ENCODE results near the gene HYAL2. TPM values are rescaled to one million over a fixed set of nuclear protein-coding genes. Genes with fewer than 3 reads are reported as not detected.
A peak's percentile ranks its signal among the peaks of the same experiment; 100 is the strongest.
"Not testable (repeated sequence)": the region's sequence is repeated elsewhere in the genome, so short reads cannot be mapped to it uniquely, and the experiment has no call there.

Gene HYAL2
- total RNA-seq, 2 donors from 2014 or later = 5.6 to 11.1 TPM

GRCh38 chr3:50319181-50319893 lies 3.2 kb downstream of the HYAL2 start:
- Mint-ChIP-seq H3K27me3 (no peaks in the 10 kb centered on the region), H3K9me3 (no peaks in the 10 kb centered on the region), H3K4me3 (peak overlapping the region; percentile 79), H3K36me3 (no peaks in the 10 kb centered on the region), H3K27ac (peak overlapping the region in 1 of 2 donors; percentile 31), H3K4me1 (ENCODE audit: low read depth in 2 of 2) (peaks cover 22 to 34% of the 10 kb centered on the region in 2 donors)
- ATAC-seq = no peak
- peak; percentile 53 for DNase-seq (ENCODE audit: low spot score)

GRCh38 chr3:50318615-50319014 lies 3.9 kb downstream of the HYAL2 start:
- no peaks in the 10 kb centered on the region for H3K27me3 Mint-ChIP-seq
- peak overlapping the region; percentile 17 for H3K4me3 Mint-ChIP-seq
- no peaks in the 10 kb centered on the region for H3K9me3 Mint-ChIP-seq
- peaks cover 22 to 34% of the 10 kb centered on the region in 2 donors for H3K4me1 Mint-ChIP-seq (ENCODE audit: low read depth in 2 of 2)
- H3K36me3 Mint-ChIP-seq = no peaks in the 10 kb centered on the region
- ATAC-seq (no peak), DNase-seq (ENCODE audit: low spot score) (peak; percentile 42)
- peak overlapping the region in 1 of 2 donors; percentile 33 for H3K27ac Mint-ChIP-seq

- Mint-ChIP-seq H3K27me3 (no peaks in the 10 kb centered on the region), H3K36me3 (no peaks in the 10 kb centered on the region), H3K4me1 (ENCODE audit: low read depth in 2 of 2) (peaks cover 22 to 33% of the 10 kb centered on the region in 2 donors), H3K27ac (peak overlapping the region in 1 of 2 donors; percentile 33), H3K9me3 (no peaks in the 10 kb centered on the region), H3K4me3 (no peak overlapping the region)
- no peak for ATAC-seq
- peak; percentile 60 for DNase-seq (ENCODE audit: low spot score)
Observed at GRCh38 chr3:50318163-50318562, 4.4 kb downstream of the HYAL2 start.

- Mint-ChIP-seq H3K4me3 (no peak overlapping the region), H3K36me3 (no peaks in the 10 kb centered on the region), H3K9me3 (no peaks in the 10 kb centered on the region), H3K27ac (no peak overlapping the region), H3K27me3 (no peaks in the 10 kb centered on the region), H3K4me1 (ENCODE audit: low read depth in 2 of 2) (peaks cover 22 to 32% of the 10 kb centered on the region in 2 donors)
- ATAC-seq (no peak), DNase-seq (ENCODE audit: low spot score) (no peak)
Observed at GRCh38 chr3:50317300-50317699, 5.2 kb downstream of the HYAL2 start.

- H3K27me3 Mint-ChIP-seq = no peaks in the 10 kb centered on the region
- DNase-seq (ENCODE audit: low spot score) (peak; percentile 49), ATAC-seq (no peak)
- peak overlapping the region; percentile 1 for H3K4me3 Mint-ChIP-seq
- H3K27ac Mint-ChIP-seq = peak overlapping the region in 1 of 2 donors; percentile 53
- H3K9me3 Mint-ChIP-seq = no peaks in the 10 kb centered on the region
- H3K36me3 Mint-ChIP-seq = no peaks in the 10 kb centered on the region
- H3K4me1 Mint-ChIP-seq (ENCODE audit: low read depth in 2 of 2) = peaks cover 22 to 32% of the 10 kb centered on the region in 2 donors
Observed at GRCh38 chr3:50316657-50317242, 5.8 kb downstream of the HYAL2 start.

GRCh38 chr3:50314816-50315215 lies 7.7 kb downstream of the HYAL2 start:
- no peaks in the 10 kb centered on the region for H3K9me3 Mint-ChIP-seq
- ATAC-seq (no peak), DNase-seq (ENCODE audit: low spot score) (no peak)
- H3K4me1 Mint-ChIP-seq (ENCODE audit: low read depth in 2 of 2) = peaks cover 14 to 22% of the 10 kb centered on the region in 2 donors
- no peak overlapping the region for H3K4me3 Mint-ChIP-seq
- H3K27ac Mint-ChIP-seq = peak overlapping the region in 1 of 2 donors; percentile 45
- no peaks in the 10 kb centered on the region for H3K36me3 Mint-ChIP-seq
- H3K27me3 Mint-ChIP-seq = no peaks in the 10 kb centered on the region

GRCh38 chr3:50314342-50314741 lies 8.2 kb downstream of the HYAL2 start:
- Mint-ChIP-seq H3K36me3 (no peaks in the 10 kb centered on the region), H3K27ac (peak overlapping the region in 1 of 2 donors; percentile 10), H3K9me3 (no peaks in the 10 kb centered on the region), H3K27me3 (no peaks in the 10 kb centered on the region), H3K4me1 (ENCODE audit: low read depth in 2 of 2) (peaks cover 11 to 20% of the 10 kb centered on the region in 2 donors), H3K4me3 (no peak overlapping the region)
- ATAC-seq (no peak), DNase-seq (ENCODE audit: low spot score) (peak; percentile 37)

GRCh38 chr3:50312041-50312440 lies 10.5 kb downstream of the HYAL2 start:
- not testable (repeated sequence) for H3K36me3 Mint-ChIP-seq; H3K27ac Mint-ChIP-seq; H3K27me3 Mint-ChIP-seq; ATAC-seq; H3K4me3 Mint-ChIP-seq; DNase-seq (ENCODE audit: low spot score); H3K9me3 Mint-ChIP-seq
- peaks cover 8 to 12% of the 10 kb centered on the region in 2 donors for H3K4me1 Mint-ChIP-seq (ENCODE audit: low read depth in 2 of 2)

GRCh38 chr3:50304601-50305000 lies 17.9 kb downstream of the HYAL2 start:
- no peaks in the 10 kb centered on the region for H3K9me3 Mint-ChIP-seq
- no peaks in the 10 kb centered on the region for H3K27me3 Mint-ChIP-seq
- DNase-seq (ENCODE audit: low spot score) (no peak), ATAC-seq (no peak)
- peaks cover 10% of the 10 kb centered on the region in 2 donors for H3K4me1 Mint-ChIP-seq (ENCODE audit: low read depth in 2 of 2)
- H3K36me3 Mint-ChIP-seq = no peaks in the 10 kb centered on the region
- H3K4me3 Mint-ChIP-seq = no peak overlapping the region
- no peak overlapping the region for H3K27ac Mint-ChIP-seq

DNA sequence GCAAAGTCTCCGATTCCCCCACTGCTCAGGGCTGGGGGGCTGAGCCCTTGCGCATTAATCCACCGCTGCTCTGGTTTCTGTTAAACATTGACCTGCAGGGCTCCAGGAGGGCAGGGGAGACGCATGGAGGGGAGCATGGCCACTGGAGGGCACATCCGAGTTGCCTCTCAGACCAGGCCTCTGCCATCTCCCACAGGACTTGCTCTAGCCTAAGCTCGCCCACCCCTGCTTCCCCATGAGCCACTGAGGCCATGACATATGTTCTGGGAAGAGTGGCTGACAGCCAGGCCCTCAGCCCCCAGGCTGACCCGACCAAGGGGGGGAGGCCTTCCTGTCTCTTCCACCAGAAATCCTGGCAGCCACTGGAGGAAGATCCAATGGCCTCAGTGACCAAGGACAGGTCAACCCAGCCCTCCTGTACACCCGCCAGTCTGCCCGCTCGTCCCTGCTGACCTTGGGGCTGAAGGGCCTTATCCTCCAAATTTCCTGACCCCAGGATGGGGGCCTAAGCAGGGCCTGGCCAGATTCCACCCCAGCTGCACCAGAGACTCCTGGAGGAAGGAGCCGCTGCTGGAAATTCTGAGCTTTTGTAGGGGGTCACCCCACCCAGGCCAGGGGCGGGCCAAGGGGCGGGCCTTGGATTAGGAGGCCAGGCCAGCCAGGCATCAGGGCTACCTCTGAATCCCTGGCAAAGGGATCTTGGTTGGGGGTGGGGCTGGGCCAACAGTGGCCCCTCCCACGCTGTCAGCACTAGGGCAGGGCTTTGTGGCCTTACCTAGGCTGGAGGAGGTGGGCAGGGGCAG lies 19.3 kb downstream of the HYAL2 start, which contains the start of gene HYAL1:
HYAL1 (minus strand) TSS at position 562 of the 803 bp plus-strand sequence. CDS start 618 bp downstream, outside the sequence.
- ATAC-seq (no peak), DNase-seq (ENCODE audit: low spot score) (no peak)
- H3K4me3 Mint-ChIP-seq = no peak within 1 kb of the TSS
- H3K27ac Mint-ChIP-seq = no peak within 1 kb of the TSS
- peaks cover 16 to 17% of the 10 kb centered on the region in 2 donors for H3K4me1 Mint-ChIP-seq (ENCODE audit: low read depth in 2 of 2)
- H3K9me3 Mint-ChIP-seq = no peaks in the 10 kb centered on the region
- H3K27me3 Mint-ChIP-seq = no peaks in the 10 kb centered on the region
- H3K36me3 Mint-ChIP-seq = no peaks in the 10 kb centered on the region

DNA sequence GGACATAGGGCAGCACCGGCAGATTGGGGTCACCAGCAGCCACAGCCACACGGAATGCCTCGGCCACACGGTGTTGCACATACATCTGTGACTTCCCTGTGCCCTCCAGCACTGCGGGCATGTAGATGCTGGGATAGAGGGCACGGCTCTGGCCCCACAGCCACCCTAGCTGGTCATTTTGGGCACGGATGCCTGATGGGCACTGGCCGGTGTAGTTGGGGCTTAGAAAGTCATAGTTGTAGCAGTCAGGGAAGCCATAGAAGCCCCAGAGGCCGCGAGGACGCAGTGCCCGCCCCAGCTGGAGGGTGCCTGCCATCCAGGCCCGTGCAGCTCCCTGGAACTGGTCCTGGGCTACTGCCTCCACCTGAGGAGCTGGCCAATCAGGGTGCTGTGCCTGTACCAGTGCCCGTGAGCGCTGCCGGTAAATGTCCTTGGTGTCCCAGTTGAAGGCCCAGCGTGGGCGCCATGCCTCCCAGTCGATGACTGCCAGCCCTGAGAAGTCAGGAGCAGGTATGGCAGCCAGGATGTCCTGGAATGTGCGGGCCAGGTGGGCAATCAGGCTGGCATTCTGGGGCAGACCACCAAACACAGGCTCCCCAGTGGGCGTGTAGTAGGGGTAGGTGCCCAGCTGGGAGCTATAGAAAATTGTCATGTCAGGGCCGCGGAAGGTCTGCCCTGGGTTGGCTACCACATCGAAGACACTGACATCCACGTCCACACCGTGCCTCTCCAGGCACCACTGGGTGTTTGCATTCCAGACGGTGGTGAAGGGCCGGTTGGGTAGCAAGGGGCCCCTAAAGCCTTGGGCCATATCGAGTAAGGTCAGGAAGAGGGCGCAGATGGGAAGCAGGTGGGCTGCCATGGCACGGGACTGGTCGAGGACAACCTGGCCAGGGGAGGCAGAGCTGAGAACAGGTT lies 20.2 kb downstream of the HYAL2 start:
- DNase-seq (ENCODE audit: low spot score) = no peak
- no peak for ATAC-seq

GRCh38 chr3:50300681-50301254 lies 21.8 kb downstream of the HYAL2 start:
- Mint-ChIP-seq H3K4me1 (ENCODE audit: low read depth in 2 of 2) (peaks cover 19 to 21% of the 10 kb centered on the region in 2 donors), H3K4me3 (peak overlapping the region; percentile 95), H3K27me3 (no peaks in the 10 kb centered on the region), H3K27ac (peak overlapping the region; percentile 92 to 93), H3K36me3 (no peaks in the 10 kb centered on the region), H3K9me3 (no peaks in the 10 kb centered on the region)
- no peak for DNase-seq (ENCODE audit: low spot score)
- ATAC-seq = no peak

More for the DNA sequence above, 20.2 kb downstream of the HYAL2 start:
- Mint-ChIP-seq H3K27me3 (no peaks in the 10 kb centered on the region), H3K36me3 (no peaks in the 10 kb centered on the region), H3K4me1 (ENCODE audit: low read depth in 2 of 2) (peaks cover 19 to 21% of the 10 kb centered on the region in 2 donors), H3K9me3 (no peaks in the 10 kb centered on the region), H3K27ac (no peak overlapping the region), H3K4me3 (no peak overlapping the region)

Measured in natural killer cell treated with Interleukin-12 subunit alpha and Interleukin-12 subunit beta and Interleukin-15 and Interleukin-18, amount 100 ng/mL, for 72 hours (primary cell).